ENCODE results near the gene TREM2.

Gene TREM2

GRCh38 chr6:41182069-41183034, 19.4 kb upstream of the TREM2 start:
- DNase-seq = no peak

DNA sequence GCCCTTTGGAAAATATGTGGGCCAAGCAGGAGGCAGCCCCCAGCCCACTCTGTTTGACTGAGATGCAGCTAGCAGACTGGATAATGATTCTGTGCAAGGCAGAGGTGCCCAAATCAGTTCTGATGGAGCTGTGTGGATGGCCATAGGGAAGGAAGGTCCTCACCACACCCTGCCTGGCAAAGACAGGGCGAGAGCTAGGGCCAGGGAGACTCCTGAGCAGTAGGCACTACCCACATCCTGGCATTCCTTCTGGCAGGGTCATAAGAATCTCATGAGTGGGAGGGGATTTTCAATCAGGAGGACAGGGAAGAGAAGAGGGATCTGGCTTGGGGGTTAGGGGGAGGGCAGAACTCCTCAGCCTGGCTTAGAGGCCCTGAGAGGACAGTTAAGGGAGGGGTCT, 18.6 kb upstream of the TREM2 start:
- no peak for DNase-seq

- no peak for DNase-seq
Measured at GRCh38 chr6:41179163-41179562, 16.2 kb upstream of the TREM2 start.

DNA sequence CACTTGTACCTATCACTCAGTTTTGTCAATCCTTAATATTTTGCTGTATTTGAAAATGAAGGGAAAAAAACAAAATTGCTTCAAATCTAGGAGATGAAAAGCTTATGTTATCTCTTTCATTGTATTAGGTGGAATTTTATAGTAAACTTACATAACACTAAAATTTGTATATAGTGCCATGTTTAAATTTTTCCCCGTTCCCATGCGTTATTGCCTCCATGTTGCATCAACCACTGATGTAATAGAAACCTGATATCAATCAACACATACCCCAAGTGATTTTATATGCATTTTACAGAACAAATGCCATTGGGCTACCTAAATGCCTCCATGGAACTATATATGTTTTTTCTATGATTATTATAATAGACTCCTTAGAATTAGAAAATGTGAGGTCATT, 14.8 kb upstream of the TREM2 start:
- no peak for DNase-seq

GRCh38 chr6:41177287-41177686, 14.4 kb upstream of the TREM2 start:
- DNase-seq = peak; percentile 3

DNA sequence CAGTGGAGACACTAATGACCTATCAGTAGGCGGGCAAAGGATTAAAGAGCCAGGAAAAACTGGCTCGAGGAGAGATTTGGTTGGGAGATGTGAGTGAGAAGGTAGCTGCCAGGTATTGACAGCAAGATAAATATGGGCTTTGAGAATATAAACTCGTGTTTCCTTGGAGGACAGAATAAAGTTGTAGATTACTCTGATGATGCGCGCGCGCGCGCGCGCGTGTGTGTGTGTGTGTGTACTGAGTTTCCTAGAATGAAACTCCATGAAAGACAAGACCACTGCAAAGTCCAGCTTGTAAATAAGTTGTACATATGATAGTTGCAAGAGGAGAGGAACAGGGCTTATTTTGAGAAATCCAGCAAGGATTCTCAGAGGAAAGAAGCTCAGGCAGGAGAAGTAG, 13.3 kb upstream of the TREM2 start:
- DNase-seq = peak; percentile 6

- DNase-seq = no peak
Measured at GRCh38 chr6:41175084-41175483, 12.2 kb upstream of the TREM2 start.

- DNase-seq = no peak
Measured at GRCh38 chr6:41174610-41175009, 11.7 kb upstream of the TREM2 start.

GRCh38 chr6:41171908-41172307, 9.0 kb upstream of the TREM2 start:
- DNase-seq = peak; percentile 0

DNA sequence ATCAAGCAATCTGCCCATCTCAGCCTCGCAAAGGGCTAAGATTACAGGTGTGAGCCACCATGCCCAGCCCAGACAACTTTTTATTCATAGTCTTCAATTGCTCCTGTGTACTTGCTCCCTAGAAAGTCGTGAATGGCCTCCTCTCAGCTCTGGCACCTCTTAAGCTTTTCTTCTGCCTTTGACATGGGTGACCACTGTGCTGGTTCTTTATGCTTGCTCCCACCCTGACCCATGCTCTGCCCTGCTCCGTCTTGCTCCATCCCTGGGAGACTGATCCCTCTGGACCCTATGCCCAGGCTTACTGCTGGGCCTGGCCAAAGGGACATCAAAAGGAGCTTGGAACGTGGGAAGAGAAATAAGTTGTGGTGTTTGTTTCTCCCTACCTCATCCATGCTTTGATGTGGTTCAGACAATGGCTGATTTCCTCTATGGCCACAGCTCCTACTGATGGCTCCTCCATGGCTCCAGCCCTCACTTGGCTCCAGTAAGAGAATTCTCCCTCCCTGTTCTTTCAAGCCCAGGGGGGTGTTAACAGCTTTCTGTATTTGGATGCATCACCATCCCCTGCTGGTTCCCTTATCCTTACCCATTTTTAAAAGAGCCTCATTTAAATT, 7.7 kb upstream of the TREM2 start:
- peak; percentile 22 for DNase-seq

GRCh38 chr6:41167173-41167963, 4.5 kb upstream of the TREM2 start:
- DNase-seq = peak; percentile 52

DNA sequence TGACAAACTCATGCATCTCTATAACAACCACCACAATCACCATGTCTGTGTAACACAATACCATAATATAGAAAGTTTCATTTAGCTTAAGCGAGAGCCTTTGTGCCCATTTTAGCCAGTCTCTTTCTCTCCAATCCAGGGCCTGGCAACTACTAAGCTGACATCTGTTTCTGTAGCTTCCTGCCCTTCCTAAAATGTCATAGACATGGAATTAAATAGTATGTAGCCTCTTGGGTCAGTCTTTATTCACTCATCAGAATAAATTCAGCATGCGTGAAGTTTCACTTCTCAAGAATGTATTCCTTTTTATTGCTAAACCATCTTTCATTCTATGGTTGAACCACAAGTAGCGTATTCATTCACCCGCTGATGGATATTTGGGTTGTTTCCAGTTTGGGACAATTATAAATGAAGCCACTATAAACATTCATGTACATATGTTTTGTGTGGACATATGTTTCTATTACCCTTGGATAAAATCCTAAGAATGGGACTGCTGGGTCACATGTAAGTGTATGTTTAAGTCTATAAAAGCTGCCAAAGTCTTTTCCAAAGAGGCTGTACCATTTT, 1.7 kb upstream of the TREM2 start:
- no peak for DNase-seq

GRCh38 chr6:41163419-41163717, 452 bp upstream of the TREM2 start:
- DNase-seq = no peak

- DNase-seq = no peak
Measured at GRCh38 chr6:41161851-41162552, 914 bp downstream of the TREM2 start.

DNA sequence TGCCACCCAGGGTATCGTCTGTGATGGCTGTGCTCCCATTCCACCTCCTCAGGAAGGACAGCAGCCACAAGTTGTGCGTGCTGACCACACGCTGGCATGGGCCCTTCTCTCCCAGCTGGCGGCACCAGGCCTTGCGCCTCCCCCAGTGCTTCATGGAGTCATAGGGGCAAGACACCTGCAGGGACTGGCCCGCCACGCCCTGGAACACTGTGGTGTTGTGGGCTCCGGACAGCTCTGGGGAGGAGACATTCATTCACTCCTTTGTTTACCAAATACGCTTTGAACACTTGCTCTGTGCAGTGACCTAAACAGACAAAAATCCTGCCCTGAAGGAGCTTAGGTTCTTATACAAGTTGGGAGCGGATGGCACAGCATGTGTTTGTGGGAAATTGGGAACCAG, 1.5 kb downstream of the TREM2 start:
- no peak for DNase-seq

GRCh38 chr6:41160933-41161332, 2.0 kb downstream of the TREM2 start:
- DNase-seq = no peak

GRCh38 chr6:41159415-41160082, 3.4 kb downstream of the TREM2 start:
- DNase-seq = no peak

GRCh38 chr6:41157323-41157722, 5.6 kb downstream of the TREM2 start:
- no peak for DNase-seq

DNA sequence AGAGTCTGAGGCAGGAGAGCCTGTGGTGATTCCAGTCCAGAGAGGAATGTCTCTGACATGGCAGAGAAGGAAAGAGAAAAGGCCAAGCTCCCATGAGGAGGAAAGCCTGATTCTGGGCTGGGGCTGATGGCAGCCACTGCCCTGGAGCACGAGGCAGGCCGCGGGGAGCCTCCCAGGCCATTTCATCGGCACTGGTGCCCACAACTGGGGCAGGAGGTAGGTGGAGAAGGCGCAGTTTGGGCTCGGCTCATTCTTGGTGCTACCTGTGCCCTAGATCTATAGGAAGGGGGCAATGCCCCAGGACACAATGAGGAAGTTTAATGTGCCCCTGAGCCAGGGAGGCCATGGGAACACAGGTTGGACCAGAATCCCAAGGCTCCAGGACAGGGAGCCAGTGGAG, 6.1 kb downstream of the TREM2 start:
- no peak for DNase-seq

- DNase-seq = no peak
Measured at GRCh38 chr6:41156001-41156400, 6.9 kb downstream of the TREM2 start.

- DNase-seq = no peak
Measured at GRCh38 chr6:41155132-41155805, 7.6 kb downstream of the TREM2 start.

Measured in activated CD8-positive, alpha-beta memory T cell treated with anti-CD3 and anti-CD28 coated beads, Interleukin-2, amount 50 U/mL, for 48 hours (primary cell).